ENCODE measurements around the gene ACTR2. TPM values are rescaled to one million over a fixed set of nuclear protein-coding genes. Genes with fewer than 3 reads are reported as not detected.

Gene ACTR2
- total and polyA plus RNA-seq, 9 of the 15 experiments (the other 6 are each of a cell fraction or from before 2014, with no cell fraction given) = 47.3 to 239 (median 108) TPM

- TF ChIP-seq MGA (IDR thresholded peaks at IDR 0.05) = no peak
Observed at GRCh38 chr2:65313126-65313953, 85.7 kb downstream of the ACTR2 start (continued).

Measured in K562 (cell line).